ENCODE results near the gene MYOZ2.

MYOZ2 gene

DNA sequence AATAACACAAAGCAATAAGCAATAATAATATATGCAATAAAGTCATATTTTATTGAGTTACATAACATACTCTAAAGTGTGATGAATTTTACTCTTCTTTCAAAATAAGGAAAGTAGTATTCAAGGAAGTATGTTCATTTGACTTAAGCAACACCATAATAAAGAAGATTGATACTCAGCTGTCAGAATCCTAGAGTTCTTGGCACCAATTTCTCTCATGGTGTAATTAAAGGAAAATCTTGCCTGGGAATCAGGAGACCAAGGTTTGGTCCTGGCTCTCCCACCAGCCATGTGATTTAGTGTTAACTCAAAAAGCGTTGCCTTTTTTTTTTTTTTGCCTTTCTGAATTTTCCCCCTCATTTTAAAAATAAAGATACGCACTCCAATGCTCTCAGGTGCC lies 17.1 kb downstream of the MYOZ2 start:
- Histone ChIP-seq H3K4me1 (ENCODE audit: insufficient read depth, low read length, severe bottlenecking) (peaks cover 7% of the 10 kb centered on the region), H3K9ac (ENCODE audit: low read length) (no peak overlapping the region), H3K4me3 (ENCODE audit: low read depth, low read length, poor library complexity, severe bottlenecking) (no peak overlapping the region), H3K27ac (ENCODE audit: low read depth, low read length, poor library complexity, severe bottlenecking) (no peak overlapping the region), H3K79me2 (ENCODE audit: insufficient read depth, low read length) (no peaks in the 10 kb centered on the region), H4K20me1 (ENCODE audit: insufficient read depth, low read length) (no peaks in the 10 kb centered on the region), H3K9me3 (ENCODE audit: low read length) (no peaks in the 10 kb centered on the region), H2AFZ (ENCODE audit: low read length) (no peak overlapping the region), H3K27me3 (ENCODE audit: insufficient read depth, low read length) (no peaks in the 10 kb centered on the region), H3K4me2 (ENCODE audit: low read length) (no peak overlapping the region), H3K9me2 (ENCODE audit: low read depth, low read length) (no peaks in the 10 kb centered on the region), H3F3A (ENCODE audit: insufficient read depth, low read length) (no peaks in the 10 kb centered on the region), H3K36me3 (ENCODE audit: insufficient read depth, low read length) (no peaks in the 10 kb centered on the region)
- TF ChIP-seq, protein P1, sequence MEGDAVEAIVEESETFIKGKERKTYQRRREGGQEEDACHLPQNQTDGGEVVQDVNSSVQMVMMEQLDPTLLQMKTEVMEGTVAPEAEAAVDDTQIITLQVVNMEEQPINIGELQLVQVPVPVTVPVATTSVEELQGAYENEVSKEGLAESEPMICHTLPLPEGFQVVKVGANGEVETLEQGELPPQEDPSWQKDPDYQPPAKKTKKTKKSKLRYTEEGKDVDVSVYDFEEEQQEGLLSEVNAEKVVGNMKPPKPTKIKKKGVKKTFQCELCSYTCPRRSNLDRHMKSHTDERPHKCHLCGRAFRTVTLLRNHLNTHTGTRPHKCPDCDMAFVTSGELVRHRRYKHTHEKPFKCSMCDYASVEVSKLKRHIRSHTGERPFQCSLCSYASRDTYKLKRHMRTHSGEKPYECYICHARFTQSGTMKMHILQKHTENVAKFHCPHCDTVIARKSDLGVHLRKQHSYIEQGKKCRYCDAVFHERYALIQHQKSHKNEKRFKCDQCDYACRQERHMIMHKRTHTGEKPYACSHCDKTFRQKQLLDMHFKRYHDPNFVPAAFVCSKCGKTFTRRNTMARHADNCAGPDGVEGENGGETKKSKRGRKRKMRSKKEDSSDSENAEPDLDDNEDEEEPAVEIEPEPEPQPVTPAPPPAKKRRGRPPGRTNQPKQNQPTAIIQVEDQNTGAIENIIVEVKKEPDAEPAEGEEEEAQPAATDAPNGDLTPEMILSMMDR (IDR thresholded peaks at IDR 0.05; ENCODE audit: low read length): no peak
- TF ChIP-seq EZH2 (IDR thresholded peaks at IDR 0.05; ENCODE audit: borderline replicate concordance, low read length): no peak

DNA sequence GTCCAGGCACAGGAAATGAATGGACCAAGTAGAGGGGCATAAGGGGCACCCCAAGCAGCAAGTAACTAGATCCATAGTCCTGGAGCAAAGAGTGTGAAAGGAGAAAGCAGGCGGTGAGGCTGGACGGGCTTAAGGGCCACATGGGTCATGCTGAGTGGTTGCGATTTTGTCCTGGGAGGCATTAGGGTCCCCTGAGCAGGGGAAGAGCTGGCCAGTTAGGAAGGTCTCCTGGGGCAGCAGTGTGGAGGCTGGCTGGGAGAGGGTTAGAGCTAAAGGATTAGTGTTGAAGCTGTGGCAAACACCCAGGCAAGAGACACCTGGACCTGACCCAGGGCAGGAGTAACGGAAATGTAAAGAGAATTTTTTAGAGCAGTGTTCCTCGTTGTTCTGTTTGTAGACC lies 26.5 kb downstream of the MYOZ2 start:
- no peak for TF ChIP-seq EZH2 (IDR thresholded peaks at IDR 0.05; ENCODE audit: borderline replicate concordance, low read length)
- TF ChIP-seq, protein P1 (IDR thresholded peaks at IDR 0.05; ENCODE audit: low read length): no peak
- no peak overlapping the region for H3K4me3 ChIP-seq (ENCODE audit: low read depth, low read length, poor library complexity, severe bottlenecking)
- no peaks in the 10 kb centered on the region for H4K20me1 ChIP-seq (ENCODE audit: insufficient read depth, low read length)
- no peaks in the 10 kb centered on the region for H3K79me2 ChIP-seq (ENCODE audit: insufficient read depth, low read length)
- no peaks in the 10 kb centered on the region for H3K4me1 ChIP-seq (ENCODE audit: insufficient read depth, low read length, severe bottlenecking)
- H3K9ac ChIP-seq (ENCODE audit: low read length): no peak overlapping the region
- H3K9me3 ChIP-seq (ENCODE audit: low read length): no peaks in the 10 kb centered on the region
- H3K4me2 ChIP-seq (ENCODE audit: low read length): no peak overlapping the region
- no peaks in the 10 kb centered on the region for H3K9me2 ChIP-seq (ENCODE audit: low read depth, low read length)
- no peak overlapping the region for H2AFZ ChIP-seq (ENCODE audit: low read length)
- no peaks in the 10 kb centered on the region for H3F3A ChIP-seq (ENCODE audit: insufficient read depth, low read length)
- no peaks in the 10 kb centered on the region for H3K36me3 ChIP-seq (ENCODE audit: insufficient read depth, low read length)
- no peak overlapping the region for H3K27ac ChIP-seq (ENCODE audit: low read depth, low read length, poor library complexity, severe bottlenecking)
- no peaks in the 10 kb centered on the region for H3K27me3 ChIP-seq (ENCODE audit: insufficient read depth, low read length)

DNA sequence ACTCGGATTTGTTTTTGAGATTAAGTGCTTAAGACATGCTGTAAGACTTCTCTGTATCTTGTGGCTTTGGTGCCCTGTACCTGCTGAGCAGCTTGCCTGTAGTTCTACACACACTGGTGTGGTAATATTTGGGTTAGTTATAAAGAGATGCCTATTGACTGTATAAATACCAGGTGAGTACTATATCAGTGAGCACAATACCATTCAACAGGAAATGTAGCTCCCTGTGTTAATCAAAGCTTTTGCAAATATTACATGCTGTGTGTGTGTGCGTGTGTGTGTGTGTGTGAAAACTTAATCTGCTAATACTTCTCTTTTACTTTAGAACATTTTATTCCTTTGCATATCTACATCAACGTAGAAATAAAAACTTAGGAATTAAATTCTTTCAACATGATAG lies 30.1 kb downstream of the MYOZ2 start:
- Histone ChIP-seq H3K9ac (ENCODE audit: low read length) (no peak overlapping the region), H3K4me2 (ENCODE audit: low read length) (no peak overlapping the region), H3K4me1 (ENCODE audit: insufficient read depth, low read length, severe bottlenecking) (no peaks in the 10 kb centered on the region), H3K4me3 (ENCODE audit: low read depth, low read length, poor library complexity, severe bottlenecking) (no peak overlapping the region), H3K9me3 (ENCODE audit: low read length) (no peaks in the 10 kb centered on the region), H3K27ac (ENCODE audit: low read depth, low read length, poor library complexity, severe bottlenecking) (no peak overlapping the region), H3F3A (ENCODE audit: insufficient read depth, low read length) (no peaks in the 10 kb centered on the region), H2AFZ (ENCODE audit: low read length) (no peak overlapping the region), H3K27me3 (ENCODE audit: insufficient read depth, low read length) (no peaks in the 10 kb centered on the region), H3K36me3 (ENCODE audit: insufficient read depth, low read length) (no peaks in the 10 kb centered on the region), H4K20me1 (ENCODE audit: insufficient read depth, low read length) (no peaks in the 10 kb centered on the region), H3K9me2 (ENCODE audit: low read depth, low read length) (no peaks in the 10 kb centered on the region), H3K79me2 (ENCODE audit: insufficient read depth, low read length) (no peaks in the 10 kb centered on the region)
- TF ChIP-seq EZH2 (IDR thresholded peaks at IDR 0.05; ENCODE audit: borderline replicate concordance, low read length): no peak
- TF ChIP-seq, protein P1 (IDR thresholded peaks at IDR 0.05; ENCODE audit: low read length): no peak

All from OCI-LY1 (cell line).